Esophagus muscularis mucosa (tissue), 4 donors: Measurements from ENCODE around the gene MORC3. TPM values are rescaled to one million over a fixed set of nuclear protein-coding genes. Genes with fewer than 3 reads are reported as not detected.

Experiments used
- DNase-seq: peaks from one replicate; pipeline ENCODE4 v3.0.0-alpha.2; 2017; ENCODE audit errors: extremely low spot score
- H3K27ac ChIP-seq, 4 donors: fragments of 200-600 bp; sonication (generic); replicated peaks in 1 of 4; 1 replicate in 3 of 4; 2 replicates in 1 of 4; pipeline ENCODE4 v1.5.1; 2016 to 2019; ENCODE audit warnings: mild to moderate bottlenecking in 1 of 4
- H3K27me3 ChIP-seq, 4 donors: fragments of 200-600 bp; sonication (generic); one replicate each; pipeline versions ENCODE4 v1.5.1 to v1.6.0; 2016 to 2019
- H3K36me3 ChIP-seq, 4 donors: fragments of 200-600 bp; sonication (generic); one replicate each; pipeline ENCODE4 v1.5.1; 2016 to 2019
- H3K4me1 ChIP-seq, 4 donors: fragments of 200-600 bp; sonication (generic); one replicate each; pipeline ENCODE4 v1.5.1; 2016 to 2019
- H3K4me3 ChIP-seq, 4 donors: fragments of 200-600 bp; sonication (generic); 1 replicate in 2 of 4; 2 replicates in 2 of 4; pipeline ENCODE4 v1.5.1; 2016 to 2019; ENCODE audit warnings: mild to moderate bottlenecking in 4 of 4, moderate library complexity in 1 of 4
- H3K9me3 ChIP-seq, 4 donors: fragments of 200-600 bp; sonication (generic); 1 replicate in 3 of 4; 2 replicates in 1 of 4; pipeline ENCODE4 v1.5.1; 2016 to 2019
- EP300 ChIP-seq: sonication (generic); formaldehyde crosslinking; IDR thresholded peaks from one replicate; pipeline ENCODE4 v1.6.1; 2017; ENCODE audit warnings: antibody characterized with exemption
- POLR2A ChIP-seq: fragments of 450-650 bp; IDR thresholded peaks from one replicate; pipeline ENCODE4 v1.6.1; 2017; ENCODE audit warnings: antibody characterized with exemption, moderate library complexity, mild to moderate bottlenecking, low read depth
- POLR2AphosphoS5 ChIP-seq, 2 donors: sonication (generic); formaldehyde crosslinking; IDR thresholded peaks; one replicate each; pipeline ENCODE4 v1.6.1; 2017; ENCODE audit warnings: antibody characterized with exemption in 2 of 2
- WGBS: methylation state at CpG from one replicate; pipeline ENCODE4 v1.1.5; 2018; 5-methylcytosine and 5-hydroxymethylcytosine counted together
- intact Hi-C: fragments of 100-400 bp; cut with DNase I; formaldehyde crosslinking; loops from one replicate; pipeline ENCODE4 v1.15.1; 2023
- total RNA-seq, 4 donors: library from RNA; depleted of rRNA; stranded (reverse); fragments of >200 nt; gene quantifications; one replicate each; pipeline versions ENCODE4 v1.1.0 to v1.2.1, GENCODE V29; 2016
- TF ChIP-seq, protein P1 (sequence below), 3 experiments: fragments of 200-600 bp in 2 of 3; fragments of 450-650 bp in 1 of 3; sonication (generic) in 2 of 3; IDR thresholded peaks; one replicate each; pipeline ENCODE4 v1.5.1; 2017 to 2019; ENCODE audit warnings: antibody characterized with exemption in 3 of 3, mild to moderate bottlenecking in 2 of 3, moderate library complexity in 1 of 3

Gene MORC3
- total RNA-seq, 4 donors from 2014 or later, result 32.0 to 41.9 (median 39.2) TPM

DNA sequence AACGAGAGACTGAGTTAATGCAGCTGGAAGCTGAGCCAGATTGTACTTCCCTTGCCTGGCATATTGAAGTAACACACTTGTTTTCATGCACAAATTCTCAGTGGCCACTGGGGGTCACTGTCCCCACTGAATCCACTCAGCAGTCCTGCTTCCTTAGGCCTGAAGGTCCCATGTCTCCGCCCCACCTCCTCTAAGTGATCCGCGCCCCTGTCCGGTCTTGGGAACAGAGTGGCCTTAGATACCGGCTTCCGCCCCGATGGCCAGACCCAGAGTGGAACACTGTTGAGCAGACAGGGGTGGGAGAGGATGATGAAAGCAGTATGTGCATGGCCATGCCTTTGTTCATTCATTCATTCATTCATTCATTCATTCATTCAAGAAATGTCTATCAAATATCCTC is 100.0 kb downstream of the MORC3 start:
- Histone ChIP-seq H3K36me3 (peaks cover 4 to 19% (median 10%) of the 10 kb centered on the region in 4 donors), H3K4me3 (no peak overlapping the region), H3K9me3 (no peaks in the 10 kb centered on the region), H3K27ac (no peak overlapping the region), H3K4me1 (peaks cover 0 to 3% (median 0%) of the 10 kb centered on the region in 4 donors), H3K27me3 (no peaks in the 10 kb centered on the region)
- 15% methylated on average over 8 of the region's 8 CpGs for WGBS
- TF ChIP-seq EP300 (no peak), POLR2AphosphoS5 (IDR thresholded peaks at IDR 0.05) (peak in 1 of 2 donors; percentile 48), POLR2A (no peak)
- TF ChIP-seq, protein P1, sequence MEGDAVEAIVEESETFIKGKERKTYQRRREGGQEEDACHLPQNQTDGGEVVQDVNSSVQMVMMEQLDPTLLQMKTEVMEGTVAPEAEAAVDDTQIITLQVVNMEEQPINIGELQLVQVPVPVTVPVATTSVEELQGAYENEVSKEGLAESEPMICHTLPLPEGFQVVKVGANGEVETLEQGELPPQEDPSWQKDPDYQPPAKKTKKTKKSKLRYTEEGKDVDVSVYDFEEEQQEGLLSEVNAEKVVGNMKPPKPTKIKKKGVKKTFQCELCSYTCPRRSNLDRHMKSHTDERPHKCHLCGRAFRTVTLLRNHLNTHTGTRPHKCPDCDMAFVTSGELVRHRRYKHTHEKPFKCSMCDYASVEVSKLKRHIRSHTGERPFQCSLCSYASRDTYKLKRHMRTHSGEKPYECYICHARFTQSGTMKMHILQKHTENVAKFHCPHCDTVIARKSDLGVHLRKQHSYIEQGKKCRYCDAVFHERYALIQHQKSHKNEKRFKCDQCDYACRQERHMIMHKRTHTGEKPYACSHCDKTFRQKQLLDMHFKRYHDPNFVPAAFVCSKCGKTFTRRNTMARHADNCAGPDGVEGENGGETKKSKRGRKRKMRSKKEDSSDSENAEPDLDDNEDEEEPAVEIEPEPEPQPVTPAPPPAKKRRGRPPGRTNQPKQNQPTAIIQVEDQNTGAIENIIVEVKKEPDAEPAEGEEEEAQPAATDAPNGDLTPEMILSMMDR (IDR thresholded peaks at IDR 0.05), result peak; percentile 57 to 71 (median 57)
- DNase-seq, result no peak
- intact Hi-C loops, result no loop called here

GRCh38 chr21:36420571-36421339 is 100.8 kb downstream of the MORC3 start:
- Histone ChIP-seq H3K36me3 (peaks cover 0 to 12% (median 7%) of the 10 kb centered on the region in 4 donors), H3K27me3 (no peaks in the 10 kb centered on the region), H3K4me1 (peaks cover 0 to 3% (median 0%) of the 10 kb centered on the region in 4 donors), H3K27ac (no peak overlapping the region), H3K9me3 (no peaks in the 10 kb centered on the region), H3K4me3 (no peak overlapping the region)
- 88% methylated on average over 18 of the region's 18 CpGs for WGBS
- intact Hi-C loops, result no loop called here
- TF ChIP-seq EP300, result no peak
- no peak for TF ChIP-seq POLR2A
- no peak for TF ChIP-seq POLR2AphosphoS5 (IDR thresholded peaks at IDR 0.05)
- TF ChIP-seq, protein P1 (IDR thresholded peaks at IDR 0.05), result no peak
- no peak for DNase-seq

DNA sequence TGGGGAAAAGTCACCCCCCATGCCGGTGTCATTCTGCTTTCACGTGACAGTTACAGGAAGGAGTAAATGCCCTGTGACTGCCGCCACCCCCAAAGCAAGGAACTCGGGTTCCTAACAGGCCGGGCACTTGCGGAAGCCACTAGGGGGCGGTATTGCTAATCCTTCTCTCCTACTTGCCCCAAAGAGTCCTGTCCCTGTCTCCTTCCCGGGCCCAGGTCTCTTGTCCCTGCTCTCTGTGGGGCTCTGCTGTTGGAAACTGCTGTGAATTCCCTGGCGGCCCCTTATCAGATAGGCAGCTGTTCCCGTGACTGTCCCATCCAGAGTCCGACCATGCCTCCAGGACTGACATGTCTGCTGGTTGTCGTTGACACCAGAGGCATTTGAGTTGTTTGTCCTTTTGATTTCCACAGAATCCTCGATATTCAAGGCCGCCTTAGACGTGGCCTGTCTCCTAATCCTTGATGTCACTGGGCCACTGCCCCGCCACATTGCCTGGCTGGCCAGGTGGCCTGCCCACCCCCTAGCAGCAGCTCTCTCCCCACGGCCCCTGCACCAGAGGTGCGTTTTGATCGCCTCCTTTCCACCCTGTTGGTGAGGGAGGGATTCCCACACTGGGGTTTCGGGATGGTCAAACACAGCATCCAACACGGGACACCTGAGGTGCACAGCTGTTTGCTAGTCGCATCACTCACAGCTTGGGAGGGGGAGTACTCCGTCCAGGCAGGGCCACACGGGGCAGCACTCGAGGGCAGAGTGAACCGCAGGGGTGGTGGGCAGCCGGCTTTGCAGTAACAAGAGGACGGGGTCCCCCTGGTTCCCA is 102.5 kb downstream of the MORC3 start:
- Histone ChIP-seq H3K27ac (no peak overlapping the region), H3K4me1 (peaks cover 0 to 3% (median 0%) of the 10 kb centered on the region in 4 donors), H3K36me3 (no peaks in the 10 kb centered on the region), H3K9me3 (no peaks in the 10 kb centered on the region), H3K27me3 (no peaks in the 10 kb centered on the region), H3K4me3 (no peak overlapping the region)
- WGBS, result 65% methylated on average over 24 of the region's 28 CpGs
- TF ChIP-seq EP300, result no peak
- TF ChIP-seq, protein P1 (IDR thresholded peaks at IDR 0.05), result peak; percentile 28 to 44 (median 41)
- intact Hi-C loops, result no loop called here
- no peak for DNase-seq

DNA sequence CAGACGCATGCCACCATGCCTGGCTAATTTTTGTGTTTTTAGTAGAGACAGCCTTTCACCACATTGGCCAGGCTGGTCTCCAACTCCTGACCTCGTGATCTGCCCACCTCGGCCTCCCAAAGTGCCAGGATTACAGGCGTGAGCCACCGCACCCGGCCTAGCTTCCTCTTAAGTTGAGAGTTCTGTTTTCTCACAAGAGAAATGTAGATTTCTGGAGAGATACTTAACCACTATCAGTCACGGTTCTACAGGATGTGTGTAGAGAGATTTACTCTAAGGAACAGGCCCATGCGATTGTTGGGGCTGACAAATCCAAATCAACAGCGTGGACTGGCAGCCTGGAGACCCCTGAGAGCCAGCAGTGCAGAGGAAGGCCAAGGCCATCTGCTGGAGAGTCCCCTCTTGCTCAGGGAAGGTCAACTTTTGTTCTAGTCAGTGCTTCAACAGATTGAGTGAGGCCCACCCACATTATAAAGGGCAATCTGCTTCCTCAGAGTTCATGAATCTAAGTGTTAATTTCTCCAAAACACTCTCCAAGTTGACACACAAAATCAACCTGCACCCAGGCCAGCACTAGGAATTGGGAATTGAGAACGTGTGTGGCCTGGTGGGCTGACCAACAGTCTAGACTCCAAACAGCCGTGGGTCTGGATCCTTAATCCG is 103.9 kb downstream of the MORC3 start:
- TF ChIP-seq EP300, result no peak
- TF ChIP-seq, protein P1 (IDR thresholded peaks at IDR 0.05), result no peak
- TF ChIP-seq POLR2AphosphoS5 (IDR thresholded peaks at IDR 0.05), result no peak
- TF ChIP-seq POLR2A, result no peak
- Histone ChIP-seq H3K27me3 (no peaks in the 10 kb centered on the region), H3K4me3 (no peak overlapping the region), H3K4me1 (peaks cover 0 to 3% (median 0%) of the 10 kb centered on the region in 4 donors), H3K27ac (no peak overlapping the region), H3K36me3 (no peaks in the 10 kb centered on the region), H3K9me3 (no peaks in the 10 kb centered on the region)
- intact Hi-C loops, result no loop called here
- no peak for DNase-seq
- WGBS, result 90% methylated on average over 12 of the region's 12 CpGs
